Neural crest cell (in vitro differentiated cells): Measurements from ENCODE around the gene TBC1D4. TPM values are rescaled to one million over a fixed set of nuclear protein-coding genes. Genes with fewer than 3 reads are reported as not detected.

Source experiments
- DNase-seq: peaks from one replicate; pipeline ENCODE4 v3.0.0; 2021; ENCODE audit warnings: low read depth, mixed read lengths, low spot score
- H3K27ac Mint-ChIP-seq: one replicate; pipeline ENCODE4 v1.8.0; 2021; ENCODE audit warnings: mild to moderate bottlenecking, mixed read lengths; ENCODE audit not compliant: unreplicated experiment
- H3K27me3 Mint-ChIP-seq: 2 replicates; pipeline ENCODE4 v1.8.0; 2021; ENCODE audit warnings: low read depth, mild to moderate bottlenecking, mixed read lengths
- H3K36me3 Mint-ChIP-seq: 2 replicates; pipeline ENCODE4 v1.8.0; 2021; ENCODE audit warnings: low read depth, mild to moderate bottlenecking, mixed read lengths
- H3K4me1 Mint-ChIP-seq: 2 replicates; pipeline ENCODE4 v1.8.0; 2021; ENCODE audit warnings: mixed read lengths
- H3K4me3 Mint-ChIP-seq: one replicate; pipeline ENCODE4 v1.8.0; 2021; ENCODE audit warnings: mild to moderate bottlenecking, mixed read lengths
- H3K9me3 Mint-ChIP-seq: 2 replicates; pipeline ENCODE4 v1.8.0; 2021; ENCODE audit warnings: mixed read lengths
- CTCF ChIP-seq: fragments of 200-600 bp; sonication (generic); conservative IDR thresholded peaks from 2 replicates; pipeline ENCODE4 v1.5.0; 2021; ENCODE audit warnings: antibody characterized with exemption, mild to moderate bottlenecking
- total RNA-seq: library from RNA; stranded (reverse); gene quantifications from 2 replicates; pipeline ENCODE4 v1.2.1, GENCODE V29; 2021

The TBC1D4 gene
- total RNA-seq, 1 donor from 2014 or later = 13.4 TPM

GRCh38 chr13:75507027-75508001 is 25.3 kb upstream of the TBC1D4 start:
- Mint-ChIP-seq H3K27me3 (no peaks in the 10 kb centered on the region), H3K4me1 (no peaks in the 10 kb centered on the region), H3K27ac (no peak overlapping the region), H3K4me3 (no peak overlapping the region), H3K36me3 (no peaks in the 10 kb centered on the region), H3K9me3 (no peaks in the 10 kb centered on the region)
- no peak for DNase-seq
- TF ChIP-seq CTCF = no peak

GRCh38 chr13:75506018-75506417 is 24.0 kb upstream of the TBC1D4 start:
- H3K36me3 Mint-ChIP-seq = no peaks in the 10 kb centered on the region
- no peaks in the 10 kb centered on the region for H3K27me3 Mint-ChIP-seq
- no peaks in the 10 kb centered on the region for H3K9me3 Mint-ChIP-seq
- no peak overlapping the region for H3K27ac Mint-ChIP-seq
- no peak for TF ChIP-seq CTCF
- no peak overlapping the region for H3K4me3 Mint-ChIP-seq
- no peaks in the 10 kb centered on the region for H3K4me1 Mint-ChIP-seq
- DNase-seq = no peak

GRCh38 chr13:75505327-75505726 is 23.4 kb upstream of the TBC1D4 start:
- no peak overlapping the region for H3K27ac Mint-ChIP-seq
- H3K9me3 Mint-ChIP-seq = no peaks in the 10 kb centered on the region
- H3K4me1 Mint-ChIP-seq = no peaks in the 10 kb centered on the region
- H3K4me3 Mint-ChIP-seq = no peak overlapping the region
- no peak for TF ChIP-seq CTCF
- no peak for DNase-seq
- no peaks in the 10 kb centered on the region for H3K36me3 Mint-ChIP-seq
- H3K27me3 Mint-ChIP-seq = no peaks in the 10 kb centered on the region

GRCh38 chr13:75495938-75496337 is 14.0 kb upstream of the TBC1D4 start:
- DNase-seq = no peak
- Mint-ChIP-seq H3K27ac (no peak overlapping the region), H3K27me3 (no peaks in the 10 kb centered on the region), H3K4me1 (no peaks in the 10 kb centered on the region), H3K9me3 (no peaks in the 10 kb centered on the region), H3K36me3 (no peaks in the 10 kb centered on the region), H3K4me3 (no peak overlapping the region)
- no peak for TF ChIP-seq CTCF

GRCh38 chr13:75494491-75494890 is 12.5 kb upstream of the TBC1D4 start:
- Mint-ChIP-seq H3K4me3 (no peak overlapping the region), H3K27ac (no peak overlapping the region), H3K9me3 (no peaks in the 10 kb centered on the region), H3K27me3 (no peaks in the 10 kb centered on the region), H3K36me3 (no peaks in the 10 kb centered on the region), H3K4me1 (no peaks in the 10 kb centered on the region)
- TF ChIP-seq CTCF = no peak
- no peak for DNase-seq
